ENCODE data around the gene INPP1. TPM values are rescaled to one million over a fixed set of nuclear protein-coding genes. Genes with fewer than 3 reads are reported as not detected.

Gene INPP1
- total and polyA plus RNA-seq, 9 donors = 7.2 to 24.1 (median 19.1) TPM

- H3K36me3 ChIP-seq (ENCODE audit: control insufficient read depth, insufficient read depth, low read length) = no peaks in the 10 kb centered on the region
- no peak for DNase-seq
- H3K4me3 ChIP-seq (ENCODE audit: low read length) = peak overlapping the region; percentile 77
- 36% methylated on average over 5 of the region's 10 CpGs for WGBS (ENCODE audit: insufficient coverage)
- H3K27me3 ChIP-seq (ENCODE audit: control insufficient read depth, insufficient read depth, low read length) = no peaks in the 10 kb centered on the region
- no peaks in the 10 kb centered on the region for H3K9me3 ChIP-seq (replicated peaks; ENCODE audit: control insufficient read depth, low read depth, low read length)
- H3K27ac ChIP-seq (ENCODE audit: low read length) = peak overlapping the region; percentile 88
- H3K4me1 ChIP-seq (ENCODE audit: control insufficient read depth, insufficient read depth, low read length) = peaks cover 13% of the 10 kb centered on the region
These were observed 277 bp upstream of the INPP1 start for GRCh38 chr2:190343089-190343535.

- H3K27ac ChIP-seq (ENCODE audit: low read length) = peak overlapping the region; percentile 76
- WGBS (ENCODE audit: insufficient coverage) = 14% methylated on average over 3 of the region's 7 CpGs
- H3K4me3 ChIP-seq (ENCODE audit: low read length) = peak overlapping the region; percentile 77
- no peaks in the 10 kb centered on the region for H3K27me3 ChIP-seq (ENCODE audit: control insufficient read depth, insufficient read depth, low read length)
- H3K36me3 ChIP-seq (ENCODE audit: control insufficient read depth, insufficient read depth, low read length) = no peaks in the 10 kb centered on the region
- no peaks in the 10 kb centered on the region for H3K9me3 ChIP-seq (replicated peaks; ENCODE audit: control insufficient read depth, low read depth, low read length)
- DNase-seq = peak; percentile 77
- H3K4me1 ChIP-seq (ENCODE audit: control insufficient read depth, insufficient read depth, low read length) = peaks cover 13% of the 10 kb centered on the region
These were observed 963 bp downstream of the INPP1 start for GRCh38 chr2:190344276-190344827.

- peaks cover 3% of the 10 kb centered on the region for H3K4me1 ChIP-seq (ENCODE audit: control insufficient read depth, insufficient read depth, low read length)
- no peaks in the 10 kb centered on the region for H3K9me3 ChIP-seq (replicated peaks; ENCODE audit: control insufficient read depth, low read depth, low read length)
- H3K27ac ChIP-seq (ENCODE audit: low read length) = no peak overlapping the region
- no peak for DNase-seq
- H3K27me3 ChIP-seq (ENCODE audit: control insufficient read depth, insufficient read depth, low read length) = no peaks in the 10 kb centered on the region
- no peak overlapping the region for H3K4me3 ChIP-seq (ENCODE audit: low read length)
- peaks cover 2% of the 10 kb centered on the region for H3K36me3 ChIP-seq (ENCODE audit: control insufficient read depth, insufficient read depth, low read length)
These were observed 7.0 kb downstream of the INPP1 start for GRCh38 chr2:190350371-190350770.

GRCh38 chr2:190351955-190352354, 8.6 kb downstream of the INPP1 start:
- WGBS (ENCODE audit: insufficient coverage) = 40% methylated on average over 1 of the region's 3 CpGs
- no peak overlapping the region for H3K27ac ChIP-seq (ENCODE audit: low read length)
- no peaks in the 10 kb centered on the region for H3K27me3 ChIP-seq (ENCODE audit: control insufficient read depth, insufficient read depth, low read length)
- H3K4me3 ChIP-seq (ENCODE audit: low read length) = no peak overlapping the region
- DNase-seq = no peak
- H3K36me3 ChIP-seq (ENCODE audit: control insufficient read depth, insufficient read depth, low read length) = peaks cover 2% of the 10 kb centered on the region
- H3K4me1 ChIP-seq (ENCODE audit: control insufficient read depth, insufficient read depth, low read length) = peaks cover 8% of the 10 kb centered on the region
- H3K9me3 ChIP-seq (replicated peaks; ENCODE audit: control insufficient read depth, low read depth, low read length) = no peaks in the 10 kb centered on the region

GRCh38 chr2:190352668-190353536, 9.5 kb downstream of the INPP1 start:
- no peak overlapping the region for H3K27ac ChIP-seq (ENCODE audit: low read length)
- H3K9me3 ChIP-seq (replicated peaks; ENCODE audit: control insufficient read depth, low read depth, low read length) = no peaks in the 10 kb centered on the region
- H3K4me1 ChIP-seq (ENCODE audit: control insufficient read depth, insufficient read depth, low read length) = peaks cover 8% of the 10 kb centered on the region
- no peaks in the 10 kb centered on the region for H3K27me3 ChIP-seq (ENCODE audit: control insufficient read depth, insufficient read depth, low read length)
- WGBS (ENCODE audit: insufficient coverage) = 81% methylated on average over 6 of the region's 8 CpGs
- H3K36me3 ChIP-seq (ENCODE audit: control insufficient read depth, insufficient read depth, low read length) = peaks cover 2% of the 10 kb centered on the region
- H3K4me3 ChIP-seq (ENCODE audit: low read length) = no peak overlapping the region
- DNase-seq = no peak

GRCh38 chr2:190353537-190353899, 10.1 kb downstream of the INPP1 start:
- no peak for DNase-seq
- Histone ChIP-seq H3K4me1 (ENCODE audit: control insufficient read depth, insufficient read depth, low read length) (peaks cover 8% of the 10 kb centered on the region), H3K9me3 (replicated peaks; ENCODE audit: control insufficient read depth, low read depth, low read length) (no peaks in the 10 kb centered on the region), H3K27ac (ENCODE audit: low read length) (no peak overlapping the region), H3K4me3 (ENCODE audit: low read length) (no peak overlapping the region), H3K27me3 (ENCODE audit: control insufficient read depth, insufficient read depth, low read length) (no peaks in the 10 kb centered on the region), H3K36me3 (ENCODE audit: control insufficient read depth, insufficient read depth, low read length) (peaks cover 2% of the 10 kb centered on the region)

- Histone ChIP-seq H3K4me1 (ENCODE audit: control insufficient read depth, insufficient read depth, low read length) (peaks cover 12% of the 10 kb centered on the region), H3K4me3 (ENCODE audit: low read length) (no peak overlapping the region), H3K36me3 (ENCODE audit: control insufficient read depth, insufficient read depth, low read length) (peaks cover 2% of the 10 kb centered on the region), H3K27ac (ENCODE audit: low read length) (no peak overlapping the region), H3K9me3 (replicated peaks; ENCODE audit: control insufficient read depth, low read depth, low read length) (no peaks in the 10 kb centered on the region), H3K27me3 (ENCODE audit: control insufficient read depth, insufficient read depth, low read length) (no peaks in the 10 kb centered on the region)
- WGBS (ENCODE audit: insufficient coverage) = 33% methylated on average over 5 of the region's 12 CpGs
- DNase-seq = peak; percentile 36
These were observed 10.8 kb downstream of the INPP1 start for GRCh38 chr2:190354003-190354690.

GRCh38 chr2:190355968-190356644, 12.7 kb downstream of the INPP1 start:
- peaks cover 2% of the 10 kb centered on the region for H3K36me3 ChIP-seq (ENCODE audit: control insufficient read depth, insufficient read depth, low read length)
- no peaks in the 10 kb centered on the region for H3K9me3 ChIP-seq (replicated peaks; ENCODE audit: control insufficient read depth, low read depth, low read length)
- H3K27me3 ChIP-seq (ENCODE audit: control insufficient read depth, insufficient read depth, low read length) = no peaks in the 10 kb centered on the region
- 61% methylated on average over 5 of the region's 6 CpGs for WGBS (ENCODE audit: insufficient coverage)
- H3K4me1 ChIP-seq (ENCODE audit: control insufficient read depth, insufficient read depth, low read length) = peaks cover 16% of the 10 kb centered on the region
- H3K4me3 ChIP-seq (ENCODE audit: low read length) = no peak overlapping the region
- DNase-seq = no peak
- H3K27ac ChIP-seq (ENCODE audit: low read length) = no peak overlapping the region

GRCh38 chr2:190357600-190357999, 14.2 kb downstream of the INPP1 start:
- peaks cover 16% of the 10 kb centered on the region for H3K4me1 ChIP-seq (ENCODE audit: control insufficient read depth, insufficient read depth, low read length)
- H3K4me3 ChIP-seq (ENCODE audit: low read length) = no peak overlapping the region
- no peaks in the 10 kb centered on the region for H3K27me3 ChIP-seq (ENCODE audit: control insufficient read depth, insufficient read depth, low read length)
- no peak overlapping the region for H3K27ac ChIP-seq (ENCODE audit: low read length)
- no CpG with 5 or more reads among the region's 2 CpGs for WGBS (ENCODE audit: insufficient coverage)
- DNase-seq = peak; percentile 55
- no peaks in the 10 kb centered on the region for H3K9me3 ChIP-seq (replicated peaks; ENCODE audit: control insufficient read depth, low read depth, low read length)
- peaks cover 2% of the 10 kb centered on the region for H3K36me3 ChIP-seq (ENCODE audit: control insufficient read depth, insufficient read depth, low read length)
